Nephron progenitor cell (in vitro differentiated cells): Measurements from ENCODE around the gene ELOVL7.

ENCODE experiments used
- DNase-seq: peaks from one replicate; pipeline ENCODE4 v3.0.0; 2021
- H3K27ac Mint-ChIP-seq: 2 replicates; pipeline ENCODE4 v1.8.0; 2021; ENCODE audit warnings: mild to moderate bottlenecking, moderate library complexity, mixed read lengths
- H3K27me3 Mint-ChIP-seq: 2 replicates; pipeline ENCODE4 v1.8.0; 2021; ENCODE audit warnings: mild to moderate bottlenecking, low read depth, mixed read lengths; ENCODE audit not compliant: poor library complexity
- H3K36me3 Mint-ChIP-seq: 2 replicates; pipeline ENCODE4 v1.8.0; 2021; ENCODE audit warnings: low read depth, mixed read lengths
- H3K4me1 Mint-ChIP-seq: 2 replicates; pipeline ENCODE4 v1.8.0; 2021; ENCODE audit warnings: mixed read lengths
- H3K4me3 Mint-ChIP-seq: 2 replicates; pipeline ENCODE4 v1.8.0; 2021; ENCODE audit warnings: mild to moderate bottlenecking, moderate library complexity, mixed read lengths
- H3K9me3 Mint-ChIP-seq: 2 replicates; pipeline ENCODE4 v1.8.0; 2021; ENCODE audit warnings: mild to moderate bottlenecking, moderate library complexity, mixed read lengths
- TF ChIP-seq, protein P1 (sequence below): fragments of 200-600 bp; sonication (generic); IDR thresholded peaks from 2 replicates; pipeline ENCODE4 v1.5.0; 2021; ENCODE audit warnings: antibody characterized with exemption

ELOVL7 gene

DNA sequence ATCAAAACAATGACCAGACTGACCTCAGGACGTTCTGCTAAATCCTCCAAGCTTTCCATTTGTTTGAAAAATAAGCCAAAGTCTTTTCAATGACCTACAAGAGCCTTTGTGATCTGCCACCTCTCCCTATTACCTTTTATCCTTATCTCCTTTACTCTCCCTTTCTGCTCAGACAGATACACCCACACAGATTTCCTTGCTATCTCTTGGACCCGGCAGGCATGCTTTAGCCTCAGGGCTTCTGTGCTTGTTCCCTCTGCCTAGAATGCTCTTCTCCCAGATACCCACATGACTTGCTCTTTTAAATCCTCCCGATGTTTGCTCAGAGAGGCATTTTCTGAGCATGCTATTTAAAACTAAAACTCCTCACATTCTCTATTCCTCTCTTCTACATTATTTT lies 8.9 kb upstream of the ELOVL7 start:
- Mint-ChIP-seq H3K4me3 (no peak overlapping the region), H3K9me3 (peaks cover 11% of the 10 kb centered on the region), H3K27ac (no peak overlapping the region), H3K27me3 (no peaks in the 10 kb centered on the region), H3K4me1 (no peaks in the 10 kb centered on the region), H3K36me3 (peaks cover 4% of the 10 kb centered on the region)
- no peak for DNase-seq
- TF ChIP-seq, protein P1, sequence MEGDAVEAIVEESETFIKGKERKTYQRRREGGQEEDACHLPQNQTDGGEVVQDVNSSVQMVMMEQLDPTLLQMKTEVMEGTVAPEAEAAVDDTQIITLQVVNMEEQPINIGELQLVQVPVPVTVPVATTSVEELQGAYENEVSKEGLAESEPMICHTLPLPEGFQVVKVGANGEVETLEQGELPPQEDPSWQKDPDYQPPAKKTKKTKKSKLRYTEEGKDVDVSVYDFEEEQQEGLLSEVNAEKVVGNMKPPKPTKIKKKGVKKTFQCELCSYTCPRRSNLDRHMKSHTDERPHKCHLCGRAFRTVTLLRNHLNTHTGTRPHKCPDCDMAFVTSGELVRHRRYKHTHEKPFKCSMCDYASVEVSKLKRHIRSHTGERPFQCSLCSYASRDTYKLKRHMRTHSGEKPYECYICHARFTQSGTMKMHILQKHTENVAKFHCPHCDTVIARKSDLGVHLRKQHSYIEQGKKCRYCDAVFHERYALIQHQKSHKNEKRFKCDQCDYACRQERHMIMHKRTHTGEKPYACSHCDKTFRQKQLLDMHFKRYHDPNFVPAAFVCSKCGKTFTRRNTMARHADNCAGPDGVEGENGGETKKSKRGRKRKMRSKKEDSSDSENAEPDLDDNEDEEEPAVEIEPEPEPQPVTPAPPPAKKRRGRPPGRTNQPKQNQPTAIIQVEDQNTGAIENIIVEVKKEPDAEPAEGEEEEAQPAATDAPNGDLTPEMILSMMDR: no peak

DNA sequence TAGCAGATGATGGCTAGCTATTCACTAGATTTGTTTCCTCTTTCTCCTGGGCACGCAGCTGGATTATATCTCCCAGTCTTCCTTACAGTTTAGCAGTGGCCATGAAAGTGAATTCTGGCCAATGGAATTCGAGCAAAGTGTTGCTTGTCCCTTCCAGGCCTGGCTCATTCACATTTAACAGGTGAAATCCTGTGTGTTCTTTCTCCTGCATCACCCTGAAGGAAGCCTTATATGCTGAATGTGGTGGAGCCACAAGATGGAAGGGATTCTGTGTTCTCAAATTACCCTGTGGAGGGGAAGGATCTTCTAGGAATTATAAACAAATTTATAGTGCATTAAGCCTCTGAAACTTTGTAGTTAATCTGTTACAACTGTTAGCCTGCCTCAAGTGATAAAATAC lies 8.2 kb upstream of the ELOVL7 start:
- H3K27ac Mint-ChIP-seq: no peak overlapping the region
- DNase-seq: no peak
- TF ChIP-seq, protein P1: no peak
- peaks cover 7% of the 10 kb centered on the region for H3K9me3 Mint-ChIP-seq
- peaks cover 2% of the 10 kb centered on the region for H3K27me3 Mint-ChIP-seq
- peaks cover 4% of the 10 kb centered on the region for H3K36me3 Mint-ChIP-seq
- H3K4me3 Mint-ChIP-seq: no peak overlapping the region
- H3K4me1 Mint-ChIP-seq: no peaks in the 10 kb centered on the region

DNA sequence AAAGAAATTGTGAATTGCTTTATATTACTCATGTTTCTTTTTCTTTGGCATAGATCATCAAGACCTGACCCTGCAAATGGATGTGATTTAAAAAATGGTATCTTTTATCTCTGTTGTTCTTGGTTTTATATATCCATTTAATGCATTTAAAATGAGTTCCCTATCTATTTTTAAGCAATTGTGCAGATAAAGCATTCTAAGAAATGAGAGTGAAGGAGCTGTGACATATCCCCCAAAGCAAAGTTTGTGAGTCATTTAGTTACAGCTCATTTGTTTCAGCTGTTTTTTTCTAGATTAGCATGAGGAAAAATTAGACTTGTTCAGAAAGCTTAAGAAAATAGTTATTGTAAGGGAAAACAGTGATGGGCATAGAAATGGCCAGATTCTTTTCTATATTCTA lies 7.6 kb upstream of the ELOVL7 start:
- Mint-ChIP-seq H3K4me1 (no peaks in the 10 kb centered on the region), H3K9me3 (peaks cover 7% of the 10 kb centered on the region), H3K27ac (no peak overlapping the region), H3K4me3 (no peak overlapping the region), H3K36me3 (peaks cover 4% of the 10 kb centered on the region), H3K27me3 (peaks cover 7% of the 10 kb centered on the region)
- DNase-seq: no peak
- TF ChIP-seq, protein P1: no peak

DNA sequence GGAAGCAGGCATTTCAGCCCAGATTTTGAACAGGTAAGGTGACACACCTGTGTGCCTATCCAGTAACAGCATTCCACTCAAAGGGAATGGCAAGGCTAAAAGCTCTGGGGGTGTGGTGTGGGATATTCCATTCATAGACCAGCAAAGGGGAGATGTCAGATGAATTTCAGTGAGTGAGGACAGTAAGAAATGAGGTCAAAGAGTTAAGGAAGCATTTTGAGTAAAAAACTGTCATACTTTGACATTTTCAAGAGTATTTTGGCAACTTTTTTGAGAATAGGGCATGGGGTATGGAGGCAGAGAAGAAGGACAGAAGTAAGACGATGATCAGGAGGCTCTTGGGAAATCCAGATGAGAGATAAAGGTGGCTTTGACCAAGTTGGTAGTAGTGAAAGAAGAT lies 2.2 kb upstream of the ELOVL7 start:
- TF ChIP-seq, protein P1: no peak
- Mint-ChIP-seq H3K27ac (no peak overlapping the region), H3K4me3 (no peak overlapping the region), H3K9me3 (no peaks in the 10 kb centered on the region), H3K4me1 (peaks cover 15% of the 10 kb centered on the region), H3K27me3 (peaks cover 60% of the 10 kb centered on the region), H3K36me3 (no peaks in the 10 kb centered on the region)
- no peak for DNase-seq

DNA sequence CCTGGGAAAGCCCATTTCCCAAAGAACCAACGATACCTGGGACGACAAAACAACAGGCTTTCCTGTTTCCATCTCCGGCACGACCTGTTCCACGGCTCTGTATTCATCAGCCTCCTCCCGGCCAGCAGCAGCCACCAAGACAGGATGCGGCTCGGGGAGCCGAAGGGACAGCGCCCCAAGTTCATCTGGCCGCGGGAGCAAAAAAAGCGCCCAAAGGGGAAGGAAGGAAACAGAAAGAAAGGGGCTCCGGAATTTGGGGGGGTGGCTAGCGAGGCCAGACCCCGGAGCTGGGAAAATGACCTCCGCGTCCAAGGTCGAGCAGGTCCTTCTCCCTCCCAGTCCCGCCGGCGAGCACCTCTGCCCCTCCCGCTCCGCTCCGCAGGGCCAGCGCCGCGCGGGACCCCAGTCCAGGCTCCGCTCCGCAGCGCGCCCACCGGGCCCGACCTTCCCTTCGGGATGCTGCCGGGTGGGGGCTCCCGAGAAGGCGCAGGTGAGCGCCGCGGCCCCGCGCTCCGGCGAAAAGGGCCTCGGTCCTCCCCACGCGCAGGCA lies 608 bp downstream of the ELOVL7 start:
- Mint-ChIP-seq H3K4me3 (peak overlapping the region; percentile 84), H3K36me3 (no peaks in the 10 kb centered on the region), H3K27me3 (peaks cover 81% of the 10 kb centered on the region), H3K4me1 (peaks cover 15% of the 10 kb centered on the region), H3K27ac (no peak overlapping the region), H3K9me3 (no peaks in the 10 kb centered on the region)
- peak; percentile 49 for DNase-seq
- TF ChIP-seq, protein P1: no peak

DNA sequence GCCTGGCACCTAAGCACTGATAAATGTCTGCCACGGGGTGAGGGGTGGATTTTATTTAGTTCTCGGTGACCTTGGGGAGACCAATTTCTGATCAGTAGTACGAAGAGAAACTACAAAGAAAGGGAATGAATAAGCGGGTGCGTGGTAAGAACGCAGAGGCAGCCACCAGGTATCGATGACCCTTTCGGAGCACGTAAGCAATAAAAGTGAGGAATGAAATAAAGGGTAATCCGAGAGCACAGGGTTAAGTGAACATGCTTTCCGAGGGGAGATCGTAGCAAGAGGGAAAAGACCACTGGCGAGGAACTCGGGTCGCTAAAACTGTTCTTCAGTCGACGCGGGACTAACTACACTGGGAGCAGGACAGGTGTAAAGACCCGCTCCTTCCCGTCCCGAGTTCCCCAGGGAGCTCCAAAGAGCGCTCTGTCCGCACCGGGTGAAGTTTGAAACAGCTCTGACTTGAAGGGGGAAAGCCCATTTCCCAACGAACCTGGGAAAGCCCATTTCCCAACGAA lies 1.1 kb downstream of the ELOVL7 start:
- peak; percentile 15 for DNase-seq
- Mint-ChIP-seq H3K27ac (peak overlapping the region; percentile 44), H3K9me3 (no peaks in the 10 kb centered on the region), H3K4me1 (peaks cover 15% of the 10 kb centered on the region), H3K4me3 (peak overlapping the region; percentile 84), H3K36me3 (no peaks in the 10 kb centered on the region), H3K27me3 (peaks cover 86% of the 10 kb centered on the region)
- TF ChIP-seq, protein P1: no peak
